BLaER1 treated with 17β-estradiol and CSF1 and Interleukin-3, amounts not matched to agents 10 nM and 100 nM (cell line): ENCODE results near the gene RBPJL.

Source experiments
- H3K27ac ChIP-seq, 11 experiments: shearing (Covaris generic); formaldehyde crosslinking; 2 replicates each; pipeline ENCODE4 v1.8.1; 2022
- H3K27me3 ChIP-seq, 11 experiments: shearing (Covaris generic); formaldehyde crosslinking; 2 replicates each; pipeline ENCODE4 v1.8.1; 2022
- H3K36me3 ChIP-seq, 11 experiments: shearing (Covaris generic); formaldehyde crosslinking; 2 replicates each; pipeline ENCODE4 v1.8.1; 2022
- H3K4me1 ChIP-seq, 10 experiments: shearing (Covaris generic); formaldehyde crosslinking; 2 replicates each; pipeline ENCODE4 v1.8.1; 2022
- H3K4me2 ChIP-seq, 11 experiments: shearing (Covaris generic); formaldehyde crosslinking; 2 replicates each; pipeline ENCODE4 v1.8.1; 2022
- H3K4me3 ChIP-seq, 10 experiments: shearing (Covaris generic); formaldehyde crosslinking; 2 replicates each; pipeline ENCODE4 v1.8.1; 2022
- H3K9ac ChIP-seq, 11 experiments: shearing (Covaris generic); formaldehyde crosslinking; 2 replicates each; pipeline ENCODE4 v1.8.1; 2022
- H3K9me3 ChIP-seq, 11 experiments: shearing (Covaris generic); formaldehyde crosslinking; replicated peaks in 1 of 11; 2 replicates each; pipeline ENCODE4 v1.8.1; 2022
- H4K20me1 ChIP-seq, 11 experiments: shearing (Covaris generic); formaldehyde crosslinking; 2 replicates each; pipeline ENCODE4 v1.8.1; 2022
- Cebpa-rat ChIP-seq, 11 experiments: shearing (Covaris generic); IDR thresholded peaks; 2 replicates each; pipeline ENCODE4 v1.8.1; 2022

RBPJL gene

DNA sequence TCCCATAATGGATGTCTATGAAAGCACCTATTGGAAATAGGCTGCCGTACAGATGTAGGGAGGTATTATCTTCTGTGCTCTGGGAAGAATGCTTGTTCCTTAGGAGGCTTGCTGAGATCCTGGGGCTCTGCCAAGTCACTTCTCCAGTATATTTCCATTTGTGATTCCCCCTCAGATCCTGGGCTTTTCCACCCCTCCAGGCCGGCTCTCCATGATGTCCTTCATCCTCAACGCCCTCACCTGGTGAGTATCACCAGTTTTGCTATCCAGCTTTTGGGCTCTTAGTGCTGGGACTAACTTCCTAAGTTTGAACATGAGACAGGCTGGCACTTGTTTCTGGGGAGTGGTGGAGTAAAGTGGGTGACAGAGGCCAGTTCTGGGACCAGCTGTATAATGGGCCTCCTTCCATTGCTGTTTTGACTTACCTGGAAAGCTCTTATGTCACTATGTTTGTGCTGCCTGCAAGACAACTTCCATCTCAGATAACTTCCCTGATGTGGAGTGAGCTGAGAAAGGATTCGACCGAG lies 58.9 kb downstream of the RBPJL start:
- no peak for TF ChIP-seq Cebpa-rat (IDR thresholded peaks at IDR 0.05)
- no peak overlapping the region for H3K4me3 ChIP-seq
- peaks cover 0 to 8% (median 3%) of the 10 kb centered on the region in 11 experiments; a peak in 8 of 22 replicates for H3K27me3 ChIP-seq
- H3K36me3 ChIP-seq: peaks cover 20 to 34% (median 28%) of the 10 kb centered on the region in 11 experiments
- peak overlapping the region in 4 of 11 experiments; percentile 36 to 99 (median 93); a peak in 5 of 22 replicates for H3K27ac ChIP-seq
- H3K9ac ChIP-seq: no peak overlapping the region
- peaks cover 87 to 93% (median 90%) of the 10 kb centered on the region in 10 experiments for H3K4me1 ChIP-seq
- no peaks in the 10 kb centered on the region for H3K9me3 ChIP-seq
- H4K20me1 ChIP-seq: peaks cover 4 to 70% (median 18%) of the 10 kb centered on the region in 11 experiments; a peak in 16 of 22 replicates
- H3K4me2 ChIP-seq: peak overlapping the region; percentile 48 to 97 (median 94); a peak in 17 of 22 replicates

DNA sequence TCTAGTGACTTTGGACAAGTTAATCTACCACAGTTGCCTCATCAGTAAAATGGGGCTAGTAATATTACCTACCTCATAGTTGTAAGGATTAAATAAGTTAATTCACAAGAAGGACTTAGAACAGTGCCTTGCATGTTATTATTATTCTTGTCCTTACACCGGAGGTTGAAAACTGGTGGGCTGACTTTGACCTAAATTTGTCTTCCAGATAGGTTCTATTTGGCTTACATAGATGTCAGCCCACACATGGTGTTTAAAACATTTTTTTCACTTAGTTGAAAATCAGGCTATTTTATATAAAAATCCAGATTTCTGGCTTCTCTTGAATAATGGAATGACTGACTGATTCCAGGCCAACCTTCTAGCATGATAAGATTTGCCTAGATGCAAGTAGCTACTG lies 59.6 kb downstream of the RBPJL start:
- TF ChIP-seq Cebpa-rat (IDR thresholded peaks at IDR 0.05): no peak
- Histone ChIP-seq H3K27ac (peak overlapping the region in 8 of 11 experiments; percentile 90 to 99 (median 96); a peak in 9 of 22 replicates), H3K27me3 (peaks cover 0 to 11% (median 8%) of the 10 kb centered on the region in 11 experiments; a peak in 8 of 22 replicates), H3K9ac (peak overlapping the region in 3 of 11 experiments; percentile 9 to 89 (median 87); a peak in 2 of 22 replicates), H3K9me3 (no peaks in the 10 kb centered on the region), H3K4me2 (peak overlapping the region; percentile 84 to 99 (median 94)), H3K4me1 (peaks cover 80 to 90% (median 87%) of the 10 kb centered on the region in 10 experiments), H3K36me3 (peaks cover 20 to 41% (median 31%) of the 10 kb centered on the region in 11 experiments), H4K20me1 (peaks cover 4 to 75% (median 18%) of the 10 kb centered on the region in 11 experiments; a peak in 16 of 22 replicates), H3K4me3 (no peak overlapping the region)

DNA sequence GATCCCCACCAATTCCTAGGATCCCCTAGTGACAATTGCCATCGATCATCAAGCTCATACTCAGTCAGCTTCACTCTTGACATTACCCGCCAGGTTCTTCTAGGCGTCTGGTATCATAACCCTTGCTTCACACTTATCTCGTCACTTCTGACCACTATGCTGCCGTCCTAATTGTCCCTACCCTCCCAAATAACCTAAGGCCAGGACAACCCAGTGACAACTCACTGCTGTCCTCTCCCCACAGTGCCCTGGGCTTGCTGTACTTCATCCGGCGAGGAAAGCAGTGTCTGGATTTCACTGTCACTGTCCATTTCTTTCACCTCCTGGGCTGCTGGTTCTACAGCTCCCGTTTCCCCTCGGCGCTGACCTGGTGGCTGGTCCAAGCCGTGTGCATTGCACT lies 60.0 kb downstream of the RBPJL start:
- Histone ChIP-seq H3K27ac (peak overlapping the region in 9 of 11 experiments; percentile 81 to 99 (median 95); a peak in 18 of 22 replicates), H3K4me1 (peaks cover 75 to 85% (median 83%) of the 10 kb centered on the region in 10 experiments), H4K20me1 (peaks cover 4 to 76% (median 18%) of the 10 kb centered on the region in 11 experiments; a peak in 16 of 22 replicates), H3K27me3 (peaks cover 0 to 13% (median 8%) of the 10 kb centered on the region in 11 experiments; a peak in 8 of 22 replicates), H3K4me3 (peak overlapping the region in 2 of 10 experiments; percentile 49 to 58; a peak in 2 of 20 replicates), H3K9me3 (no peaks in the 10 kb centered on the region), H3K4me2 (peak overlapping the region; percentile 84 to 99 (median 94)), H3K9ac (peak overlapping the region in 6 of 11 experiments; percentile 9 to 89 (median 84); a peak in 11 of 22 replicates), H3K36me3 (peaks cover 20 to 45% (median 31%) of the 10 kb centered on the region in 11 experiments)
- no peak for TF ChIP-seq Cebpa-rat (IDR thresholded peaks at IDR 0.05)

DNA sequence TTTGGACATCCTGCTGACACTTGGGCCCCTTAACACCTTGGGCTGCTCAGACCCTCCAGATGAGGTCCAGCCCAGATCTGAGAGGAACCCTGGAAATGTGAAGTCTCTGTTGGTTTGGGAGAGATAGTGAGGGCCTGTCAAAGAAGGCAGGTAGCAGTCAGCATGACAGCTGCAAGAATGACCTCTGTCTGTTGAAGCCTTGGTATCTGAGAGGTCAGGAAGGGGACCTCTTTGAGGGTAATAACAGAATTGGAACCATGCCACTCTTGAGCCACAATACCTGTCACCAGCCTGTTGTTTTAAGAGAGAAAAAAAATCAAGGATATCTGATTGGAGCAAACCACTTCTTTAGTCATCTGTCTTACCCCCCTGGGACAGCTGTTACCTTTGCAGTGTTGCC lies 60.5 kb downstream of the RBPJL start:
- peaks cover 0 to 17% (median 8%) of the 10 kb centered on the region in 11 experiments; a peak in 9 of 22 replicates for H3K27me3 ChIP-seq
- H3K36me3 ChIP-seq: peaks cover 20 to 48% (median 31%) of the 10 kb centered on the region in 11 experiments
- H3K27ac ChIP-seq: peak overlapping the region in 9 of 11 experiments; percentile 81 to 99 (median 95); a peak in 18 of 22 replicates
- peak overlapping the region in 6 of 10 experiments; percentile 38 to 58 (median 50); a peak in 8 of 20 replicates for H3K4me3 ChIP-seq
- peak overlapping the region in 8 of 11 experiments; percentile 76 to 89 (median 84); a peak in 16 of 22 replicates for H3K9ac ChIP-seq
- peak overlapping the region; percentile 84 to 99 (median 94) for H3K4me2 ChIP-seq
- peaks cover 4 to 81% (median 18%) of the 10 kb centered on the region in 11 experiments; a peak in 16 of 22 replicates for H4K20me1 ChIP-seq
- H3K9me3 ChIP-seq: no peaks in the 10 kb centered on the region
- TF ChIP-seq Cebpa-rat (IDR thresholded peaks at IDR 0.05): no peak
- H3K4me1 ChIP-seq: peaks cover 70 to 80% (median 78%) of the 10 kb centered on the region in 10 experiments
